Measurements from ENCODE around the gene DENND10.

Gene DENND10

GRCh38 chr10:119061926-119062325 lies 42.0 kb upstream of the DENND10 start:
- H3K27ac ChIP-seq = no peak overlapping the region
- TF ChIP-seq CTCF (conservative IDR thresholded peaks at IDR 0.05; ENCODE audit: low read depth) = no peak
- ChIA-PET CTCF (no interaction called here), POLR2A (ENCODE audit: low non-redundant PET) (no interaction called here)
- no peak for DNase-seq (ENCODE audit: low spot score)

GRCh38 chr10:119070395-119071165 lies 33.3 kb upstream of the DENND10 start:
- no peak for DNase-seq (ENCODE audit: low spot score)
- H3K27ac ChIP-seq = no peak overlapping the region
- CTCF ChIA-PET = interaction anchor here (0.6 kb wide), 2 partner anchors 472 to 473 kb away, joined by 3 read pairs; partner anchors contain the start of gene RGS10
- TF ChIP-seq CTCF (conservative IDR thresholded peaks at IDR 0.05; ENCODE audit: low read depth) = no peak
- POLR2A ChIA-PET (ENCODE audit: low non-redundant PET) = no interaction called here

DNA sequence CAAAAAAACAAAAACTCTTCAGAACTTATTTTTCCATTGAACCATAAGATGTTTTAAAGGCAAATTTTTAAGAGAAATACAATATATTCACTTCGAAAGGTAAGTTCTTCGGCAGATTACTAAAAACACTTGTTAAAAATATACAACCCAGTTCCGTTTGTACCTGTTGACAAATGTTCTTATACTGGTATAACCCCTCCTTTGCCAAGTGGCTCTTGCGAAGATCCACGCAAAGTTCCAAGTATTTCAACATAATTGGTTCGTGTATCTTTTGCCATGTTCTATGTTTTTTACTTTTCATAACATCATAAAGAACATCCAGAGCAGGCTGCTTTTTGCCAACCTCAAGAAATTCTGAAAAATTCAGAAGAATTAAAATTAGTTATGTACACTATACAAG lies 30.3 kb upstream of the DENND10 start:
- no peak for DNase-seq (ENCODE audit: low spot score)
- POLR2A ChIA-PET (ENCODE audit: low non-redundant PET) = no interaction called here
- H3K27ac ChIP-seq = no peak overlapping the region
- CTCF ChIA-PET = no interaction called here
- no peak for TF ChIP-seq CTCF (conservative IDR thresholded peaks at IDR 0.05; ENCODE audit: low read depth)

DNA sequence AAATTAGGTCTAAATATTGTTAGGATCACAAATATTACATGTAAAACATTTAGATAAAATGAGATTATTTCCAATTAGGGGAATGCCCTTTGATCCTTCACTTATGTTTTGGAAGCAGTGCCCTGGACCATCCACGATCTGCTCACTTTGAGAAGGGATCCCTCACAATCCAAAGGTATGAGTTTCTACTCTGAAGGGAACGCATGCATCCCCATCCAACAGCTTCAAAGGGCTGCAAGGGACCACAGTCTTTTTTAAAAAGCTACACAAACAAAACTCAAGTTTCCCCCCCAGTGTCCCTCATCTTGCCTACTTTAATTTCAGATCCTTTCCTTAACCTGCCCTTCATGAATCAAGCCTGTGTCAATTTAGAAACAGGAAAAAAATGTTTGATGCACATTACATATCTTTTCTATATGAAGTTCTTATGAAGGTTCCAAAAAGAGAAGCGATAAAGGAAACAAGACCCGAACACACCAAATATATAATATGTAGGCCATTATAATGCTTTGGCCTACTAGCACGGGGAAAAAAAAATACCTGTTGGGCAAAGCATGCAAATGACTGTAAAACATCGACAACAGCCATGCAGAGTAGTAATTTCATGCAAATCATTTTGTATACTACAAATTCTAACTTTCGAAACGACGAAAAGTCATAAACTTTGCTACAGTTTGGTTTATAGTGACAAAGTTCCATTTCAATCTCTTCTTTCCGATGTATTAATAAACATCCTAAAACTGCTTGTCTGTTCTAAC lies 25.3 kb upstream of the DENND10 start:
- ChIA-PET POLR2A (ENCODE audit: low non-redundant PET) (interaction anchor here (0.9 kb wide), 1 partner anchor 48 kb away, joined by 3 read pairs; no protein-coding TSS in a partner anchor), CTCF (no interaction called here)
- no peak for DNase-seq (ENCODE audit: low spot score)
- no peak overlapping the region for H3K27ac ChIP-seq
- no peak for TF ChIP-seq CTCF (conservative IDR thresholded peaks at IDR 0.05; ENCODE audit: low read depth)

GRCh38 chr10:119079599-119080520 lies 24.1 kb upstream of the DENND10 start:
- POLR2A ChIA-PET (ENCODE audit: low non-redundant PET) = interaction anchor here (0.6 to 0.7 kb wide), 2 partner anchors 73 to 237 kb away, joined by 3 read pairs; no protein-coding TSS in a partner anchor
- DNase-seq (ENCODE audit: low spot score) = peak; percentile 91
- CTCF ChIA-PET = interaction anchor here (0.6 kb wide), 1 partner anchor 130 kb away, joined by 3 read pairs; no protein-coding TSS in a partner anchor
- no peak for TF ChIP-seq CTCF (conservative IDR thresholded peaks at IDR 0.05; ENCODE audit: low read depth)
- H3K27ac ChIP-seq = peak overlapping the region; percentile 90
